ENCODE data around the gene AHRR. TPM values are rescaled to one million over a fixed set of nuclear protein-coding genes. Genes with fewer than 3 reads are reported as not detected.
"Not testable (repeated sequence)": the region's sequence is repeated elsewhere in the genome, so short reads cannot be mapped to it uniquely, and the experiment has no call there.

The AHRR gene
- total RNA-seq, 2 donors from 2014 or later, result 0.12 to 0.30 TPM

DNA sequence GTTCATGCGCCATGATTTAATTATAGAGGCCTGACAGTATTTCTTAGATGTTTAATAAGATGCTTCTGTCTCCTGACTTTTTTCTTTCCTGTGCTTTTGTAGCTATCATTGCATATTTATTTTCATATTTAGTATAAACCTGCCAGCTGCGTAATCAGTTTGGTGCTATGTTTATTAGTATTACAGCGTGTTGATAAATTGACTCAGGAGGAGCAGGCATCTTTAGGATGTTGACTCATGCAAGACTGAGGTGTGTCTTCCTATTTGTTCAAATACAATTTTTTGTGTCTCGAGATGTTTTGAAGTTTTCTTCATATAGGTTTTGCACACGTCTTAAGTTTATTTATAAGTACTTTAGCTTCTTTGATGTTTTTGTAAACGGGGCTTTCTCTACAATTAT lies 85.5 kb downstream of the AHRR start:
- Histone ChIP-seq H3K9me3 (no peaks in the 10 kb centered on the region), H3K36me3 (no peaks in the 10 kb centered on the region), H3K27ac (no peak overlapping the region), H3K4me3 (no peak overlapping the region), H3K27me3 (no peaks in the 10 kb centered on the region), H3K4me1 (no peaks in the 10 kb centered on the region)
- TF ChIP-seq, protein P1, sequence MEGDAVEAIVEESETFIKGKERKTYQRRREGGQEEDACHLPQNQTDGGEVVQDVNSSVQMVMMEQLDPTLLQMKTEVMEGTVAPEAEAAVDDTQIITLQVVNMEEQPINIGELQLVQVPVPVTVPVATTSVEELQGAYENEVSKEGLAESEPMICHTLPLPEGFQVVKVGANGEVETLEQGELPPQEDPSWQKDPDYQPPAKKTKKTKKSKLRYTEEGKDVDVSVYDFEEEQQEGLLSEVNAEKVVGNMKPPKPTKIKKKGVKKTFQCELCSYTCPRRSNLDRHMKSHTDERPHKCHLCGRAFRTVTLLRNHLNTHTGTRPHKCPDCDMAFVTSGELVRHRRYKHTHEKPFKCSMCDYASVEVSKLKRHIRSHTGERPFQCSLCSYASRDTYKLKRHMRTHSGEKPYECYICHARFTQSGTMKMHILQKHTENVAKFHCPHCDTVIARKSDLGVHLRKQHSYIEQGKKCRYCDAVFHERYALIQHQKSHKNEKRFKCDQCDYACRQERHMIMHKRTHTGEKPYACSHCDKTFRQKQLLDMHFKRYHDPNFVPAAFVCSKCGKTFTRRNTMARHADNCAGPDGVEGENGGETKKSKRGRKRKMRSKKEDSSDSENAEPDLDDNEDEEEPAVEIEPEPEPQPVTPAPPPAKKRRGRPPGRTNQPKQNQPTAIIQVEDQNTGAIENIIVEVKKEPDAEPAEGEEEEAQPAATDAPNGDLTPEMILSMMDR (IDR thresholded peaks at IDR 0.05), result no peak
- DNase-seq (ENCODE audit: low spot score), result no peak

DNA sequence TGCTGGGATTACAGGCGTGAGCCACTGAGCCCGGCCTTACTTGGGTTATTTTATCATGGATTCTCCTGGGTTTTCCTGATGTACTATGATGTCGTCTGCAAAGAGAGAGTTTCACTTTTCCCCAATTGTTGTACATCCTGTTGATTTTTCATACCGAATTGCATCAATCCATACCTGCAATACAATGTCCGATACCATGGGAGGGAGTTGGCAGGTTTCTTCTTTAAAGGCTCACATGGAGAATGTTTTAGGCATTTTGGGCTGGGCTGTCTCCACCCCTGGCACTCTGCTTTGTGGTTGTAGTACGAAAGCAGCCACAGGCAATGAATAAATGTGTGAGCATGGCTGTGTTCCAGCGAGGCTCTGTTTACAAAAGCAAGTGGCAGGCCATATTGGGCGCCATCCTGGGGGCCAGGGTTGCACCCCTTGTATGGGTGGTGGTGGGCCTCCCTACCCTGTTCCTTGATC lies 86.3 kb downstream of the AHRR start:
- H3K9me3 ChIP-seq, result no peaks in the 10 kb centered on the region

DNA sequence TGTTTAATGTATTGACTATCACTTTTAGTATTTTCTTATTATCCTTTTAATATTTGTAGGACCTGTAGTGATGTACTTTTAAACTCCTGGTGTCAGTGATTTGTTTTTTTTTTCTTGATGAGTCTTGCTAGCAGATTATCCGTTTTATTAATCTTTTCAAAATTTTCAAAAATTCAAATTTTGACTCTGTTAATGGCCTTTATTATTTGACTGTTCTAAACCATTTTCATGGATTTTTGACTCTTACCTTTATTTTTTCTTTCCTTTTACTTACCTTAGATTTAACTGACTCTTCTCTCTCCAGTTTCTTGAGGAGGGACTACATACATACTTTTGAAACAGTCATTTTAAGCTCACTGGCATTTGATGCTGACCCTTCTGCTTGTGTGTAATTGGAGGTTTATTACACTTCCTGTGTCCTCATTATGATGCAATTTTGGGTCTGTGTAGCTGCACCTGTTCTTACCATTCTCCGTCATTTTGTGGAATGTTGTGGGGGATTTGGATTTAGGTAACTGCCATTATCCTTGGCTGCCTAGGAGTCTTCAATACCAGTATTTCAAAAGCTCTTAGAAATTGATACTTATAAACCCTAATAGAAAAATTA lies 89.5 kb downstream of the AHRR start:
- TF ChIP-seq, protein P1 (IDR thresholded peaks at IDR 0.05), result no peak
- no peak for DNase-seq (ENCODE audit: low spot score)

More for the DNA sequence above, 86.3 kb downstream of the AHRR start:
- no peaks in the 10 kb centered on the region for H3K27me3 ChIP-seq
- no peak overlapping the region for H3K27ac ChIP-seq
- no peak overlapping the region for H3K4me3 ChIP-seq
- TF ChIP-seq, protein P1 (IDR thresholded peaks at IDR 0.05), result no peak
- H3K4me1 ChIP-seq, result no peaks in the 10 kb centered on the region
- DNase-seq (ENCODE audit: low spot score), result no peak
- H3K36me3 ChIP-seq, result no peaks in the 10 kb centered on the region

DNA sequence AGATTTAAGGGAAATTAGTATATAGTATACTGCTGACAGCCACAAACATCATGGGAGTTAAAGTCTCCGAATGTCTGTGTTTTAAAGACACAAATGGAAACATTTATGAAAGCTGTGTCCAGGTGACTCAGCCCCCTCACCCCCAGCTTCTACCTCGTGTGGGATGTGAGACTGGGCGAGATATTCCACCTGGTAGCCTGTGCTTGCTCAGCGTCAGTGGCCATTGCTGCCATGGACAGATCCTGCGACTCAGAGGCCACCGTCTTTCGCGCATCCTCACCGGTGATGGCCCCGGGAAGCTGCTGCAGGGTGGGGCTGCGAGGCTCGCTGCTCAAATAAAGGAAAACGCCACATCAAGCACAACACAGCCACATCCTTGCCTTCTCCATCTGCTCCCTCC lies 90.2 kb downstream of the AHRR start:
- DNase-seq (ENCODE audit: low spot score), result no peak
- TF ChIP-seq, protein P1 (IDR thresholded peaks at IDR 0.05), result no peak
- Histone ChIP-seq H3K9me3 (no peaks in the 10 kb centered on the region), H3K36me3 (no peaks in the 10 kb centered on the region), H3K27ac (no peak overlapping the region), H3K4me3 (no peak overlapping the region), H3K4me1 (peaks cover 0 to 16% of the 10 kb centered on the region in 2 donors), H3K27me3 (no peaks in the 10 kb centered on the region)

More for the DNA sequence above, 89.5 kb downstream of the AHRR start:
- H3K27ac ChIP-seq, result no peak overlapping the region
- H3K4me3 ChIP-seq, result no peak overlapping the region
- no peaks in the 10 kb centered on the region for H3K9me3 ChIP-seq
- peaks cover 0 to 13% of the 10 kb centered on the region in 2 donors for H3K4me1 ChIP-seq
- H3K27me3 ChIP-seq, result no peaks in the 10 kb centered on the region
- no peaks in the 10 kb centered on the region for H3K36me3 ChIP-seq

DNA sequence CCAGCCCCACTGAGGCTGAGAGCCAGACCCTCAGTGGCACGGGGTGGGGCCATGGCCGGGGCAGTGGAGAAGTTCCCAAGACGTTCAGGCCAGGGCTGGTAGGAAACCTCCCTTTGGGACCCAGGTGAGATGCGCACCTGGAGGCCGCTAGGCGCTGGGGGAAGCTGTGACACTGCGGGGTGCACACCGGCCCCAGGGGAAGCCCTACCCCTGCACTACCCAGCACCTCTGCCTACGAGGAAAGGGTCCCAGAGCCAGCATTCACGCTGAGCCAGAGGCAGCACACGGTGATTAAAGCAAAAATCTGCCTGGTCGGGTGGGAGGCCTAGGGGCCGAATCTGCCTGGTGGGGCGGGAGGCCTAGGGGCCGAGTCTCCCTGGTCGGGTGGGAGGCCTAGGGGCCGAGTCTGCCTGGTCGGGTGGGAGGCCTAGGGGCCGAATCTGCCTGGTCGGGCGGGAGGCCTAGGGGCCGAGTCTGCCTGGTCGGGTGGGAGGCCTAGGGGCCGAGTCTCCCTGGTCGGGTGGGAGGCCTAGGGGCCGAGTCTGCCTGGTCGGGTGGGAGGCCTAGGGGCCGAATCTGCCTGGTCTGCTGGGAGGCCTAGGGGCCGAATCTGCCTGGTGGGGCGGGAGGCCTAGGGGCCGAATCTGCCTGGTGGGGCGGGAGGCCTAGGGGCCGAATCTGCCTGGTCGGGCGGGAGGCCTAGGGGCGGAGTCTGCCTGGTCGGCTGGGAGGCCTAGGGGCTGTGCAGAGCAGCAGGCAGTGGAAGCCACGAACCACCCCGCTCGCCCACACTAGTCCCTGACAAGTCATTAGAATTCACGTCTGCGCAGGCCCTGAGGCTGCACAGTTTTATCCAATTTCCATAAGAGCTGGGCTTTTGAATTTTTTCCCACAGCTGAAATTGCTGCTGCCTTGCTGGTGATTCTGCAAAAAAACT lies 93.7 kb downstream of the AHRR start:
- peak overlapping the region in 1 of 2 donors; percentile 4 for H3K4me3 ChIP-seq
- not testable (repeated sequence) for DNase-seq (ENCODE audit: low spot score); H3K36me3 ChIP-seq; H3K27me3 ChIP-seq; H3K9me3 ChIP-seq
- peak overlapping the region in 1 of 2 donors; percentile 78 for H3K27ac ChIP-seq
- H3K4me1 ChIP-seq, result peaks cover 0 to 16% of the 10 kb centered on the region in 2 donors
